Globus pallidus (tissue), 1 donor: ENCODE measurements around the gene MXD3.
"Not testable (repeated sequence)": the region's sequence is repeated elsewhere in the genome, so short reads cannot be mapped to it uniquely, and the experiment has no call there.

Source experiments
- DNase-seq: peaks from one replicate; pipeline ENCODE4 v3.0.0-alpha.2; 2015; ENCODE audit warnings: low spot score

The MXD3 gene

DNA sequence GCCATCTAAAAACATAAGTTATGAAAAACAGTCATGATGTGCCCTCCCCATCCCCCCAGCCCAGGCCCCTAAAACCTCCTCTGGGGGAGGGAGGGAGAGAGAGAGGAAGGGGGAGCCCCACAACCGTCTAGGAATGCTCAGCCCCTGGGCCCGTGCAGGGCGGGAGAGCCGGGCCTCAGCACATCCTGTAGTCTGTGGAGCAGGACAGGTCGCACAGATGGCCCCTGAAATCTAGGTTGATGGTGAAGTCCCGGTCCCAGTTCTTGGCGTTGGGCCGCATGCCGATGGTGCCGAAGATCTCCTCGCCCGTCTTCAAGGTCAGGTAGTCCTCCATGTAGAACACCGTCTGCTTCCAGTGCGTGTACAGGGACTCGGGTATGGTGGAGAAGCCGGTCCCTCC, 46.3 kb downstream of the MXD3 start:
- DNase-seq = no peak

- DNase-seq = no peak
Measured at GRCh38 chr5:177264178-177264577, 47.5 kb downstream of the MXD3 start.

- DNase-seq = no peak
Measured at GRCh38 chr5:177261510-177261909, 50.2 kb downstream of the MXD3 start.

GRCh38 chr5:177260961-177261360, 50.7 kb downstream of the MXD3 start:
- no peak for DNase-seq

GRCh38 chr5:177258711-177259110, 53.0 kb downstream of the MXD3 start:
- DNase-seq = not testable (repeated sequence)
